ENCODE results near the gene GPR37L1.
"Not testable (repeated sequence)": the region's sequence is repeated elsewhere in the genome, so short reads cannot be mapped to it uniquely, and the experiment has no call there.

Gene GPR37L1

DNA sequence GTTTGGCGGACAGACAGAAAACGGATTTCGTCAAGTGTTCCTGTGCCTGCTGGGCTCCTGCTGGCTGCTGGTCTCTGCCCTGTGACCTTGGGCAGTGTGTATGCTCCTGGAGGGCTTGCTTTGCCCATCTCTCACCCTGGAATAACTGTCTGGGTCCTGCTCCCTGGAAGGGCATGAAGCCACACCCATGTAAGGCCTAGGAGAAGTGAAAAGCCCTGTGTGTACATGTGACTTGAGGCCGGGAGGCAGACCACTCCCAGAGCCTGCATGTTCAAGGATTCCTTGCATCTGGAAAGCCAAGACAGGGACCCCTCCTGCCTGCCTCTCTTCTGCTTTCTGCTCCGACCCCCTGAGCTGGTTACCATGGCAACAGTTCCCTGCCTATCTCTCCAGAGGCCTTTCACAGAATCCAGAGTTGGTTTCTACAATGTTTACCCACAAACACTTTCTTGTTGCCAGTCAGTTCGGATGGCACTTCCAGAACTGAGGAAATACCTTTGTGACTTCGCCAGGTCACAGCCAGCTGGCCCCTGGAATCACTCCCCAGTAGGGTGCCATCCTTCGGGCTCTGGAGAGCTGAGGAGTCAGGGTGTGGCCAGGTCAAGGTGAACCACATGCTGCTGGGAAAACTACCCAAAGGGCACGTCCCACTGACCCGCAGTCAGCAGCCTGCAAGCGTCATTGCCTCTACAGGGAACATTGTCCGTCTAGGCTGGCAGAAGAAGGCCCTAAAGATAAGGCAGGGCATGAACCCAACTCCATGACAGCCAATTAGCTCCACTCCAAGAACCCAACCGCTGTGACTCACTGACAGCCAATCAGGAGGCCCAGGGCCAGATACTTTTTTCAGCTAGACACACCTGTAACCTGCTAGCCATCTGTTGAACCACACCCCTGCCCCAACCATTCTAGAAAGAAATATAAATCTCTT is 14.7 kb upstream of the GPR37L1 start:
- DNase-seq (ENCODE audit: low spot score), result no peak

DNA sequence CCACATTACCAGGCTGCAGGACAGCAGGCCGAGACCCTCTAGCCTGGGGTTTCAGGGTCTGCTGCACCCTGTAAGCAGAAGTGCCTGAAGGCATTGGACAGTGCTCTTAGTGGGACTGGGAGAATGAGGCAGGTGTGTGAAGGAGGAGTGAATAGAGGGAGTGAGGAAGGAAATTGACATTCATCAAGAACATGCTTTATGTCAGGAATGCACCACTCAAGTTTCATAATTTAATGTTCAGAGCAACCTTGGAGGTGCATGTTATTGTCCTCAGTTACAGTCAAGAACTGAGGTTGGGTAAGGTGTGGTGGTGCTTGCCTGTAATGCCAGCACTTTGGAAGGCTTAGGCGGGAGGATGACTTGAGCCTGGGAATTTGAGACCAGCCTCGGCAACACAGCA is 11.7 kb upstream of the GPR37L1 start:
- DNase-seq (ENCODE audit: low spot score), result no peak

DNA sequence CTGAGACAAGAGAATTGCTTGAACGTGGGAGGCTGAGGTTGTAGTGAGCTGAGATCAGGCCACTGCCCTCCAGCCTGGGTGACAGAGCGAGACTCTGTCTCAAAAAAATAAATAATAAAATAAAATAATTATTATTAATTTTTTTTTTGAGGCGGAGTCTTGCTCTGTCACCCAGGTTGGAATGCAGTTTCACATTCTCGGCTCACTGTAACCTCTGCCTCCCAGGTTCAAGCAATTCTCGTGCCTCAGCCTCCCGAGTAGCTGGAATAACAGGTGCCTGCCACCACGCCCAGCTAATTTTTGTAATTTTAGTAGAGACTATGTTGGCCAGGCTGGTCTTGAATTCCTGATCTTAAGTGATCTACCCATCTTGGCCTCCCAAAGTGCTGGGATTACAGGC is 11.1 kb upstream of the GPR37L1 start:
- DNase-seq (ENCODE audit: low spot score), result not testable (repeated sequence)

DNA sequence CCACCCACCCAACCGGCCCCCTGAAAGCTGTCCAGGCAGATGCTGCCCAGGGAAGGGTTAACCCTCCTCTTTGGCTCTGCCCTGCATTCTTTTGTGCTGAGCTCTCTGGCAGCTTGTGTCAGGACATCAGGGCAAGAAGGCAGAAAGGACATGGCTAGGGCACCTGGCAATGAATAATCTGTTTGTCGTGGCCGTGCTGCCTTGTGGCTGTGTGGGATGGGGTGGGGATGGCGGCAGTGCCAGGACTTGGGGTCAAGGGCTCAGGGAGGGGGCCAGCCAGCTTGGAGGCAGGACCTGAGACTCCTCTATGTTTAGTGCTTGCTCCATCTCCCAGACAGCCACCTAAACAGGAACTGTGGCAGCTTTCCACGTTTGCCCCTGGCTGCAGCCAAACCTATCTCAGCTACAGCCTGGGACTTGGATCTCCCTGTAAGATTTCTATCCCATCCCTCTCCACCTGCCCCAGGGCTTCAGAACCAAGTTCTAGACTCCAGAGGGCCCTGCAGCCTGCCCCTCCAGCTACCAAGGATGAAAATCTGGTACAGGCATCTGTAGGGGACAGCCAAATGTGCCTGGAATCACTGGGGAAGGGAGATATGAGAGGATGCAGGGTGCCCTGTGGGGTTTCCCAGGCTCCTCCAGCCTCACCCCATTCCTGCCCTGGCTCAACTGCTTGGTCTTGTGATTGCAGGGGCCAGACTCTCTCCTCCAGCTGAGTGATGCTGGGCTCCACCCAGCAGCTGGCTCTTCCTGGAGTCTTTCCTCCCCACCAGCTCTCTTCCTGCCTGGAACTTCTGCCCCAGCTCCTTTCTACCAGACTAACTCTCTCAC is 9.6 kb upstream of the GPR37L1 start:
- DNase-seq (ENCODE audit: low spot score), result peak; percentile 73

DNA sequence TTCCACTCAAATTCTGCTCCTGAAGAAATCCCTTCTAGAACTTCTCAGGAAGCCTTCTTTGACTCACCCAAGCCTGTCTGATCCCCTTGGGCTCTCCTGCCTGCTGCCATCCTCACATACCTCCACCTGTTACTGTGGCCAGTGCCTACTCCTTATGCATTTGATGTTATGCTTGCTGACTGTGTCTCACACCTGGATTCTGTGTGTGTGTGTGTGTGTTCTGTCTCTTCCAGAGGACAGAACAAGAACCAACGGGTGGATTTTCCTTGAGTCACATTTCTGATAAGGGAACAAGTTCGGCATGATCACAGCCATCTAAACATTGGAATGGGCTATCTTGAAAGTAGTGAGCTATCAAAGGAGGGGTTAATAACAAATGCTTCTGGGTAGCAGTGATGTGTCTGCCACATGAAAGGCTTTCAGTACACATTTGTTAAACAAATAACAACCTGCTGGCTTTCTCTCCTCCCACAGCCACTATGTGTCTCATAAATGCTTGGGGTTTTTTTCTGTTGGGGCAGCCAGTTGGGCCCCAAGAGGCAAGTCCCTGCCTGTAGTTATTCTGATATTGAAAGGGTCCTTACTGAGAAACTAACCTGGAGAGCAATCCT is 8.9 kb upstream of the GPR37L1 start:
- DNase-seq (ENCODE audit: low spot score), result no peak

DNA sequence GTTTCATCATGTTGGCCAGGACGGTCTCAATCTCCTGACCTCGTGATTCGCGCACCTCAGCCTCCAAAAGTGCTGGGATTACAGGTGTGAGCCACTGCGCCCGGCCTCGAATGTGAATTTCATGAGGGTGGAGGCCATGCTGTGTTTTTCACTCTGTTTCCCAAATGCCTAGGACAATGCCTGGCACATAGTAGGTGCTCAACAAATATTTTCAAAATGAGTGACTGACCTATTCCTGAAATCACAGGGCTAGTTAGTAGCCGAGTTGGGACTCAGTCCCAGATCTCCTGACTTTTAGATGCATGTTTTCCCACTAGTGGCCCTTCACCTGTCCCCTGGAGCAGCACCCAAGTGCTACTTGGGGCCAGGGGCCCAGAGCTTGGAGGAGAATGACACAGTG is 6.4 kb upstream of the GPR37L1 start:
- DNase-seq (ENCODE audit: low spot score), result no peak

DNA sequence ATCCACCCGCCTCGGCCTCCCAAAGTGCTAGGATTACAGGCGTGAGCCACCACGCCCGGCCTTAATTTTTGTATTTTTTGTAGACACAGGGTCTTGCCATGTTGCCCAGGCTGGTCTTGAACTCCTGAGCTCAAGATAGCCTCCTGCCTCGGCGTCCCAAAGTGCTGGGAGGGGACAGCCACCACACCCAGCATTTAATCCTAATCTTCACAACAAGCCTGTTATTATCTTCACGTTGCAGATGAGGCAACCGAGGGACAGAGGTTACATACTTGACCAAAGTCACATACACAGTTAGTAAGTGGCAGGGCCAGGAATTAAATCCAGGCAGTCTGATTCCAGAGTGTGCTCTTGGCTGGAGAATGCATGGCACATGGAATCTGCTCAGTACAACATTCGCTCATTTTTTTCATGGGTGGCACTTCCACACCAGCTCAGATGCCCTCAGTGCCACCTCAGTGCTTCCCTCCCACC is 4.8 kb upstream of the GPR37L1 start:
- DNase-seq (ENCODE audit: low spot score), result no peak

DNA sequence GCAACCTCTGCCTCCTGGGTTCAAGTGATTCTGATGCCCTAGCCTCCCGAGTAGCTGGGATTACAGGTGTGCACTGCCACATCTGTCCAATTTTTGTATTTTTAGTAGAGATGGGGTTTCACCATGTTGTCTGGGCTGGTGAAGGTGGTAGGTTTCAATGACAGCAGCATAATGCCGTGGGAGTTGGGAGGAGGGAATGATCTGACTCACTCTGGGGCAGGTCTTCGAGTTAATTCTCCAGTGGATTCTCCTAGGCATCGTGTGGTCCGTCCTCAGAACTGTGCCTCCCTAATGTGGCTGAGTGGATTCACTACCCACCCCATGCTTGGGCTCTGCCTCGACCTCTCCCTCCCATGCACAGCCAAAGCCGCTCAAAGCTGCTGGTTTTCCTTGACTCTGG is 1.7 kb upstream of the GPR37L1 start:
- DNase-seq (ENCODE audit: low spot score), result no peak

DNA sequence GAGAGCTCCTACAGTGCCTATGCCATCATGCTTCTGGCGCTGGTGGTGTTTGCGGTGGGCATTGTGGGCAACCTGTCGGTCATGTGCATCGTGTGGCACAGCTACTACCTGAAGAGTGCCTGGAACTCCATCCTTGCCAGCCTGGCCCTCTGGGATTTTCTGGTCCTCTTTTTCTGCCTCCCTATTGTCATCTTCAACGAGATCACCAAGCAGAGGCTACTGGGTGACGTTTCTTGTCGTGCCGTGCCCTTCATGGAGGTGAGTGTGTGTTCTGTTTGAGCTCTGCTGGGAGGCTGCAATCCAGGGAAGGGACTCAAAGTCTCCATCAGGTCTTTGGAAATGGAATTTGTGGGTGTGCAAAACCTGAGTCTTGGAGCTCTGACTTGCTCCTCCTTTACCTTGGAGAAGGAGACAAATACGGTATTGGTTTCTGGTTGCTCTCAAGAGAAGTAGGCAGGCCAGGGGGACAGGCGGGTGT is 658 bp downstream of the GPR37L1 start:
- no peak for DNase-seq (ENCODE audit: low spot score)

DNA sequence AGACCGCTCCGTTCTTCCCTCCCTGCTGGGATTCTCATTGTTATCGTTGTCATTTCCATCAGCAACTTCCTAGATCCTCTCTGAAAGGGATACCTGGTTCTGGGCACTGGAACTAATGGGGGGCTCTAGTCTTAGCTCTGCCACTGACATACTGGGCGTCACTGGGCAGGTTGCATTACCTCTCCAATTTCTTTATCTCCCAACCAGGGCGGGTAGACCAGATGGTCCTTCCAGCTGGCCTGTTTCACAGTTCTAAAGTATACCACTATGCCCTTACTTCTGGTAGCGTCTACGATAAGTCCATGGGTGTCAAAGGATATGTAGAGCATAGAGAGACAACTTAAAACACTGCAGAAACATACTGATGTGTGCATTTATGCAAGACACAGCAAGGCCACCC is 1.4 kb downstream of the GPR37L1 start:
- no peak for DNase-seq (ENCODE audit: low spot score)

DNA sequence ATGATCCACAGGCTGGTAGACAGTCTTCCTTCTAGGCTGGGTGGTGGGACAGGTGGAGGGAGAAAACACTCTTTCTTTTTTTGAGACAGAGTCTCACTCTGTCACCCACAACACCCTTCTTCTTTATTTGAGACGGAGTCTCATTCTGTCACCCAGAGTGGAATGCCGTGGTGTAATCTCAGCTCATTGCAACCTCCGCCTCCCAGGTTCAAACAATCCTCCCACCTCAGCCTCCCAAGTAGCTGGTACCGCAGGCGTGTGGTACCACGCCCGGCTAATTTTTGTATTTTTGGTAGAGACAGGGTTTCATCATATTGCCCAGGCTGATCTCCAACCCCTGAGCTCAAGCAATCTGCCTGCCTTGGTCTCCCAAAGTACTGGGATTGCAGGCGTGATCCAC is 2.9 kb downstream of the GPR37L1 start:
- no peak for DNase-seq (ENCODE audit: low spot score)

DNA sequence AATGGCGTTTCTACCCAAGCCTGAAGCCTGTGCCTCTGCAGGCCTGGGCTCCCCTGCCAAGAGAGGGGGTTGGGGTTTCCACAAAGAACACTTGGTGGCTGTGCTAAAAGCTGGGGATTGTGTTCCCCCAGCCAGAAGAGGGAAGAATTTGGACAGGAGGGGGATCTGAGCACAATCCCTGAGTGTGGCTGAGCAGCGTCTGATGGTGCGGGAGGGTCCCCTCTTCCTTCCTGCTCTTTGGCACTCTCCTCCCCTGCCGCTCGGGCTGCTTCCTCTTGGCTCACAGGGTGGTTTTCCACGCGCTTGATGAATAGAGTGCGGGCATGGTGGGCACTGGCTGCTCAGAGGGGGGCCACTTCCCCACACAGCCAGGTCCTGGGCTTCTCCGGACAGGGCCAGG is 3.7 kb downstream of the GPR37L1 start:
- no peak for DNase-seq (ENCODE audit: low spot score)

DNA sequence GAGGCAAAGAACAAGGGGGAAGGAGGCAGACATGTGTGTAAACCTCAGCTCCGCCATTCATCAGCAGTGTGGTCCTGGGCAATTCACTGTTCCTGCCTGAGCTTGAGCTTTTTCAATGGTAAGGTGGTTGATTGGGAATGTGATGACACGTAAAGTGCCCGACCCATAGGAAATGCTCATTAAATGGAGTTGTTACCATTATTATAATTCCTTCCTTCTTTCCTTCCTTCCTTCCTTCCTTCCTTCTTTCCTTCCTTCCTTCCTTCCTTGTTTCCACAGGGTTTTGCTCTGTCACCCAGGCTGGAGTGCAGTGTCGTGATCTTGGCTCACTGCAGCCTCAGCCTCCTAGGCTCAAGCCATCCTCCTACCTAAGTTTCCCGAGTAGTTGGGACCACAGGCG is 4.3 kb downstream of the GPR37L1 start:
- DNase-seq (ENCODE audit: low spot score), result no peak

DNA sequence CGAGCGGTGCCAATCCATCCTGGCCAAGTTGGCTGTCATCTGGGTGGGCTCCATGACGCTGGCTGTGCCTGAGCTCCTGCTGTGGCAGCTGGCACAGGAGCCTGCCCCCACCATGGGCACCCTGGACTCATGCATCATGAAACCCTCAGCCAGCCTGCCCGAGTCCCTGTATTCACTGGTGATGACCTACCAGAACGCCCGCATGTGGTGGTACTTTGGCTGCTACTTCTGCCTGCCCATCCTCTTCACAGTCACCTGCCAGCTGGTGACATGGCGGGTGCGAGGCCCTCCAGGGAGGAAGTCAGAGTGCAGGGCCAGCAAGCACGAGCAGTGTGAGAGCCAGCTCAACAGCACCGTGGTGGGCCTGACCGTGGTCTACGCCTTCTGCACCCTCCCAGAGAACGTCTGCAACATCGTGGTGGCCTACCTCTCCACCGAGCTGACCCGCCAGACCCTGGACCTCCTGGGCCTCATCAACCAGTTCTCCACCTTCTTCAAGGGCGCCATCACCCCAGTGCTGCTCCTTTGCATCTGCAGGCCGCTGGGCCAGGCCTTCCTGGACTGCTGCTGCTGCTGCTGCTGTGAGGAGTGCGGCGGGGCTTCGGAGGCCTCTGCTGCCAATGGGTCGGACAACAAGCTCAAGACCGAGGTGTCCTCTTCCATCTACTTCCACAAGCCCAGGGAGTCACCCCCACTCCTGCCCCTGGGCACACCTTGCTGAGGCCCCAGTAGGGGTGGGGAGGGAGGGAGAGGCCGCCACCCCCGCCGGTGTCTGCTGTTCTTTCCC is 5.3 kb downstream of the GPR37L1 start:
- DNase-seq (ENCODE audit: low spot score), result no peak

DNA sequence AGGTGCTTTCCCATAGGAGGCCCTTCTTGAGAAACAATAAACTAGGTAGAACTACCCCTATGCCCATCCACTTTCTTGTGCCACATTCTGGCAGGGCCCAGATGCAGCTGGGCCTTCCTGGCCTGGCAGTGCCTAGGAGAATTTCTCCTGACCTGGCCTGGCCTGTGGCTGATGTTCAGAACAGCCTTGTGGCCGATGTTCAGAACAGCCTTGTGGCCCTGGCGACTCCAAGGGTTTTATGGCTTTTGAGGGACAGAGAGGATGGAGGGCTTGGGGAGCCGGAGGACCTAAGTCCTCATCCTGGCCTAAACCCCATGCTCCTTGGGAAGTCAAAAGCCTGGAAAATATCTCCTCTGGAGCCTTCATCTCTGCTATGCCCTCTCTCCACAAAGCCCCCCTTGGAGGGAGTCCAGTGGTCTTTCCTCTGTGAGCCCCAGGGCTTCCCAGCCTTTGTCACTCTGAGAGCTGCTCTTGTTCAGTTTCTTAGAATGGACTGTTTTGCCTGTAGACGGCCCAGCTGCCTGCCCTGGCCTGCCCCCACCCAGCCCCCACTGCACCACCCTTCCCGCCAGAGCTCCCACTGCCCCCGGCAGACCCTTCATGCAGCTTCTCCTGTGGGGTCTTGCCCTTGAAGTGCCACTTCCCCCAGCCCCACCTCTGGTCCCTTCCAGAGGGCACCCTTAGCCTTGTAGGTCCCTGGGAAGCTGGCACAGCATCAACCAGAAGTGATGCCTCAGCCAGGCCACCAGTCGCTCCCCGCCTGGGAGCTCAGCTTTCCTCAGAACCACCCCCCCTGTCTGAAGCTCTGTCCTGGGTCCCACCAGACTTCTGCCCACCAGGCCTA is 7.0 kb downstream of the GPR37L1 start:
- DNase-seq (ENCODE audit: low spot score), result no peak

DNA sequence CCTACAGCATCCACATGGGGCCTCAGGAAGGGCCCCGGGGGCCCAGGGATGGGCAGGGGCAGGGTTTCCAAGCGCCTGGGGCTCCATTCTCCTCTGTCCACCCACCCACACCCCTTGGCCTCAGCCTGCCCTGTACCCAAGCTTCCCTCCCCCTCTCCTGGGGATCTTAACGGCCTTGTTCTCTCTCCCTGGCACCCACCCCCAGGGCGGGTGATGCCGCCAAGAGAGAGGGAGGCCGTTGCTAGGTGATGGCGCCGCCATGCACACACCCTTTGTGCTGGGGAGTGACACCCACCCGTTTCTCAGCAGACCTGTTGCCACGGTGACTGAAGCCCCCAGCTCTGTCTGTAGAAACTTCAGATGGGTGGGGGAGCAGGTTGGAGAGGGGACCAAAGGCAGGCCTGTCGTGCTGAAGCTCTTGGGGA is 7.6 kb downstream of the GPR37L1 start:
- no peak for DNase-seq (ENCODE audit: low spot score)

DNA sequence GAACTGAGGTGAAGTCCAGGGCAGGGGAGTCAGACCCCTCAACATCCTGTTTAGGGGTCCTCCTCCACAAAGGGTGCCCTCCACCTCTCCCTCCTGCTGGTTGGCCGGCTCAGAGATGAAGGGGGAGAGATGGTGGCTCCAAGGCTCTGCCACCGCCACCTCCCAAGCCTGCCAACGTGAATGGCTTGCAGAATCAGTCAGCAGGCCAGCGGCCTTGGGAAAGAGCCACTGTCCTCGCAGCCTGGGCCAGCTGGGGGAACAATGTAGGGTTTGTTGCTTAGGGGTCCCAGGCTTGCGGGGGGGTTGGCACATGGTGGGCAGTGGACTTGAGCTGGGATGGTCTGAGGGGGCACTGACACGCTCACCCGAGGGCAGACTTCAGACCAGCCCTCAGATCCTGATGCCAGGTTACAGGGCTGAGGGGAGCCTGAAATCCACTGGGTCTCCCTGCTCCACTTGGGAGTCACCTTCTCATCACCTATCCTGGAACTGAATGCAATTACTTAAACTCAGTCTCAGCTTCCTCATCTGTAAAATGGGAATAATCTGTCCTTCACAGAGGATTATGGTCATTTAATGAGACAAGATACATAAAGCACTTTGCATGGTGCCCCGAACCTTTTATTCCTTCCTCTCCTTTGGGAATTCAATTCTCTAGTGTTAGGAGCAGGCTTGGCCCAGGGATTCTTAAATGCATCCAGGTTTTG is 8.3 kb downstream of the GPR37L1 start:
- no peak for DNase-seq (ENCODE audit: low spot score)

DNA sequence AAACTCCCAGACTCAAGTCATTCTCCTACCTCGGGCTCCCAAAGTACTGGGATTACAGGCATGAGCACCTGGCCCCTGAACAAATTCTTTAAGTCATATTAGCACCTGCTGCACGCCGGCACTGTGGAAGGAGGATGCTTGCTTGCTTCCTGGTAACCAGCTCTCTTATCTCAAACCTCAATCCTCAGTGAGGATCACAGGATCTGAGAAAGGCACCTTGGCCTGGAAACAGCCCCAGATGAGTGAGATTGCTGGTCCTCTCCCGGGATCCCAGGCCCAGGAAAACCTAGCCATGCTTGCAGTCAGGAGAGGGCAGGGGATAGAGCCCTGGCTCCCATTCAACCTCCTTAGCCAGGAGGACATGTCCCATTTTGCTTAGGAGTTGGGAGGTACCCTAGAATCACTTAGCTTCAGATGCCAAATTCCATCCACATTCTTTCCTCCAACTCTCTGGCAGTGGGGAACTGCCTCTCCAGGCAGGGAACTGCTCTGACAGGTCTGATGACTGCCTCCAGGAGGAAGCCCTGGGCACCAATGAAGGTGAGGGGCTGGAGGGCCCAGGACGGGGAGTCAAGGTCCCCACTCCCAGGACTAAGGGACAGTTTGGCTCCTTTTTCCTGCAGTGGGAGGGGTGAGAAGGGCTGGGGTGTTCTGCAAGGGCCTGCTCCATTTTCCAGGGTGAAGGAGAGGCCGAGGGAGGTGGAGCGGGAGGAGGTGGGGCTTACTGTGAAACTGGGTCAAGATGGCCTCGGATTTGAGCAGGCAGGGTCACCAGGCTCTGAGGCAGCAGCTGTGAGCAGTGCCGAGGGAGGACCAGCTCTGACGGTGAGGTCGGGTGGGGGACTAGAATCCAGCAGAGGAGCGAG is 9.5 kb downstream of the GPR37L1 start:
- no peak for DNase-seq (ENCODE audit: low spot score)

DNA sequence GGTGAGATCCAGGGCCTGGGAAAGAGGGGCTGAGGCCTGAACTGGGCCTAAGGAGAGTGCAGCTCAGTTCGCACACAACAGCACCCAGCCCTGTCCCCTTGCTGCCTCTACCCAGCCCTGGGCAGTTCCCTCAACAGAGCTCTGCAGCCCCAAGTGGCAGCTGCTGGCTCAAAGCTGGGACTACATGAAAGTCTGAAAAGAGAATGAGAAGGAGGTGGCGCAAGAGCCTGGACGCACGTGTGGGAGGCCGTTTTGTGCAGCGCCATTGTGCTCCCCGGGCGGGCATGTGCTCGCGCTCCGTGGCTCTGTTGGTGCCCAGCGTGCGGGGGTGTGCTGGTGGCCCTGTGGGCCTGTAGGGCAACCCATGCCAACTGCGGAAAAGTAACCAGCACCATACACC is 10.3 kb downstream of the GPR37L1 start:
- no peak for DNase-seq (ENCODE audit: low spot score)

Data from AG20443 (cell line).